HEK293 (cell line): ENCODE results near the gene XKR7.

ENCODE experiments used
- MYNN ChIP-seq: fragments of 450-650 bp; formaldehyde crosslinking; IDR thresholded peaks from 2 replicates; pipeline ENCODE4 v1.5.1; 2016; ENCODE audit warnings: missing biosample characterization, missing genetic modification characterization, borderline replicate concordance
- OSR2 ChIP-seq: fragments of 450-650 bp; formaldehyde crosslinking; IDR thresholded peaks from 2 replicates; pipeline ENCODE4 v1.5.1; 2016; ENCODE audit warnings: missing biosample characterization, missing genetic modification characterization
- SCRT2 ChIP-seq: fragments of 450-650 bp; formaldehyde crosslinking; IDR thresholded peaks from 2 replicates; pipeline ENCODE4 v1.5.1; 2016; ENCODE audit warnings: missing biosample characterization, missing genetic modification characterization
- ZNF274 ChIP-seq, 2 experiments: fragments of 200-500 bp in 1 of 2; fragments of 450-650 bp in 1 of 2; sonication (Bioruptor generic) in 1 of 2; formaldehyde crosslinking in 1 of 2; IDR thresholded peaks; 2 replicates each; pipeline versions ENCODE4 v1.5.1 to v1.6.1; 2014 to 2016; ENCODE audit warnings: borderline replicate concordance in 1 of 2, inconsistent platforms in 1 of 2, low read length in 1 of 2, missing biosample characterization in 1 of 2, missing genetic modification characterization in 1 of 2
- ZNF416 ChIP-seq: fragments of 450-650 bp; formaldehyde crosslinking; IDR thresholded peaks from 2 replicates; pipeline ENCODE4 v1.5.1; 2016; ENCODE audit warnings: missing biosample characterization, missing genetic modification characterization
- ZNF549 ChIP-seq: fragments of 450-650 bp; IDR thresholded peaks from 2 replicates; pipeline ENCODE4 v1.5.1; 2018; ENCODE audit warnings: missing biosample characterization, missing genetic modification characterization, mild to moderate bottlenecking, inconsistent platforms, moderate library complexity
- ZNF558 ChIP-seq: fragments of 450-650 bp; formaldehyde crosslinking; IDR thresholded peaks from 2 replicates; pipeline ENCODE4 v1.5.1; 2016; ENCODE audit warnings: missing biosample characterization, missing genetic modification characterization
- ZNF561 ChIP-seq: fragments of 450-650 bp; IDR thresholded peaks from 2 replicates; pipeline ENCODE4 v1.5.1; 2018; ENCODE audit warnings: missing biosample characterization, missing genetic modification characterization, borderline replicate concordance
- ZNF623 ChIP-seq: fragments of 450-650 bp; formaldehyde crosslinking; IDR thresholded peaks from 2 replicates; pipeline ENCODE4 v1.5.1; 2016; ENCODE audit warnings: missing biosample characterization, missing genetic modification characterization
- ZNF626 ChIP-seq: fragments of 450-650 bp; sonication (Bioruptor Pico); formaldehyde crosslinking; IDR thresholded peaks from 2 replicates; pipeline ENCODE4 v1.5.1; 2018; ENCODE audit warnings: missing biosample characterization, missing genetic modification characterization, inconsistent platforms
- ZNF768 ChIP-seq: fragments of 450-650 bp; formaldehyde crosslinking; IDR thresholded peaks from 2 replicates; pipeline ENCODE4 v1.5.1; 2018; ENCODE audit warnings: missing biosample characterization, mild to moderate bottlenecking, missing genetic modification characterization
- ZNF792 ChIP-seq: fragments of 450-650 bp; formaldehyde crosslinking; IDR thresholded peaks from 2 replicates; pipeline ENCODE4 v1.5.1; 2016; ENCODE audit warnings: missing biosample characterization, missing genetic modification characterization
- TF ChIP-seq, protein P1 (sequence below): fragments of 450-650 bp; formaldehyde crosslinking; IDR thresholded peaks from 2 replicates; pipeline ENCODE4 v1.5.1; 2016; ENCODE audit warnings: missing biosample characterization, missing genetic modification characterization
- TF ChIP-seq, protein P2 (sequence below): fragments of 450-650 bp; formaldehyde crosslinking; IDR thresholded peaks from 2 replicates; pipeline ENCODE4 v1.5.1; 2016; ENCODE audit warnings: missing biosample characterization, missing genetic modification characterization

DNA sequence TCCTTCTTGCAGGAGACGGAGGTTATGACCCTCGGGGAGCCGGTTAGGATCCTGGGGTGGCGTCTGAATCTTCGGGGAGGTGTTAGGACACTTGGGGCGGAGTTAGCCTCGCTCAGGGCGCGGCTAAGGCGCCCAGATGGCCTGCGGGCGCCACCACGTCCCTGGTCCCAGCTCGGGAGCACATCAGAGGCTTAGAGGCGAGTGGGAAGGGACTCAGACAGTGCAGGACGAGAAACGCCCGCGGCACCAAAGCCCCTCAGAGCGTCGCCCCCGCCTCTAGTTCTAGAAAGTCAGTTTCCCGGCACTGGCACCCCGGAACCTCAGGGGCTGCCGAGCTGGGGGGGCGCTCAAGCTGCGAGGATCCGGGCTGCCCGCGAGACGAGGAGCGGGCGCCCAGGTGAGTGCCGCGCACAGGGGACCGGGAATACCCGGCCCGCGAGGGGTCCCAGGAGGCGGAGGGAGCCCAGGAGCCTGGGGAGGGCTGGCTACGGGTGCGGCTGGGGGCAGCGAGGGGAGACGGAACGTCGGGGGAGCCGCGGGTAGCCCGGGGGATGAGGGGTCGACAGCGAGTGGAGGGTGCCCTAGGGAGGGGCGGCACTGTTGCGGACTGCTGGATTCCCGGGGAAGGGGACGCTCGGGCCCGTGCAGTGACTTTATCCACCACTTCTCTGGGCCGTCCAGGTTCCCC is 84.3 kb downstream of the XKR7 start, which contains the start of gene HCK:
- TF ChIP-seq, protein P1, sequence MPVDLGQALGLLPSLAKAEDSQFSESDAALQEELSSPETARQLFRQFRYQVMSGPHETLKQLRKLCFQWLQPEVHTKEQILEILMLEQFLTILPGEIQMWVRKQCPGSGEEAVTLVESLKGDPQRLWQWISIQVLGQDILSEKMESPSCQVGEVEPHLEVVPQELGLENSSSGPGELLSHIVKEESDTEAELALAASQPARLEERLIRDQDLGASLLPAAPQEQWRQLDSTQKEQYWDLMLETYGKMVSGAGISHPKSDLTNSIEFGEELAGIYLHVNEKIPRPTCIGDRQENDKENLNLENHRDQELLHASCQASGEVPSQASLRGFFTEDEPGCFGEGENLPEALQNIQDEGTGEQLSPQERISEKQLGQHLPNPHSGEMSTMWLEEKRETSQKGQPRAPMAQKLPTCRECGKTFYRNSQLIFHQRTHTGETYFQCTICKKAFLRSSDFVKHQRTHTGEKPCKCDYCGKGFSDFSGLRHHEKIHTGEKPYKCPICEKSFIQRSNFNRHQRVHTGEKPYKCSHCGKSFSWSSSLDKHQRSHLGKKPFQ (tag by site-specific recombination): no peak
- TF ChIP-seq, protein P2, sequence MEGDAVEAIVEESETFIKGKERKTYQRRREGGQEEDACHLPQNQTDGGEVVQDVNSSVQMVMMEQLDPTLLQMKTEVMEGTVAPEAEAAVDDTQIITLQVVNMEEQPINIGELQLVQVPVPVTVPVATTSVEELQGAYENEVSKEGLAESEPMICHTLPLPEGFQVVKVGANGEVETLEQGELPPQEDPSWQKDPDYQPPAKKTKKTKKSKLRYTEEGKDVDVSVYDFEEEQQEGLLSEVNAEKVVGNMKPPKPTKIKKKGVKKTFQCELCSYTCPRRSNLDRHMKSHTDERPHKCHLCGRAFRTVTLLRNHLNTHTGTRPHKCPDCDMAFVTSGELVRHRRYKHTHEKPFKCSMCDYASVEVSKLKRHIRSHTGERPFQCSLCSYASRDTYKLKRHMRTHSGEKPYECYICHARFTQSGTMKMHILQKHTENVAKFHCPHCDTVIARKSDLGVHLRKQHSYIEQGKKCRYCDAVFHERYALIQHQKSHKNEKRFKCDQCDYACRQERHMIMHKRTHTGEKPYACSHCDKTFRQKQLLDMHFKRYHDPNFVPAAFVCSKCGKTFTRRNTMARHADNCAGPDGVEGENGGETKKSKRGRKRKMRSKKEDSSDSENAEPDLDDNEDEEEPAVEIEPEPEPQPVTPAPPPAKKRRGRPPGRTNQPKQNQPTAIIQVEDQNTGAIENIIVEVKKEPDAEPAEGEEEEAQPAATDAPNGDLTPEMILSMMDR (tag by site-specific recombination): no peak
- TF ChIP-seq ZNF416 (tag by site-specific recombination): no peak
- TF ChIP-seq ZNF768 (tag by site-specific recombination): no peak
- TF ChIP-seq MYNN (tag by site-specific recombination): no peak
- no peak for TF ChIP-seq ZNF274 (IDR thresholded peaks at IDR 0.05; ENCODE audit: low read length)
- no peak for TF ChIP-seq ZNF274 (tag by site-specific recombination; IDR thresholded peaks at IDR 0.05; ENCODE audit: borderline replicate concordance)
- TF ChIP-seq ZNF623 (tag by site-specific recombination): no peak
- TF ChIP-seq OSR2 (tag by site-specific recombination): no peak
- TF ChIP-seq ZNF626: no peak
- no peak for TF ChIP-seq ZNF792 (tag by site-specific recombination)
- TF ChIP-seq ZNF561 (tag by site-specific recombination): no peak
- TF ChIP-seq ZNF549 (tag by site-specific recombination): no peak
- no peak for TF ChIP-seq SCRT2
- no peak for TF ChIP-seq ZNF558 (tag by site-specific recombination)
